H1 (cell line): ENCODE data around the gene RAB3IL1.

Experiments
- CEBPB ChIP-seq: IDR thresholded peaks from 2 replicates; pipeline ENCODE4 v1.6.1; 2012; ENCODE audit warnings: low read depth, low read length
- EZH2 ChIP-seq: fragments of 200-600 bp; sonication (generic); IDR thresholded peaks from 2 replicates; pipeline ENCODE4 v1.7.1; 2012; ENCODE audit warnings: low read depth, mild to moderate bottlenecking, moderate library complexity, low read length, inconsistent platforms; ENCODE audit not compliant: severe bottlenecking
- POLR2A ChIP-seq, 2 experiments: IDR thresholded peaks; 1 replicate in 1 of 2; 2 replicates in 1 of 2; pipeline ENCODE4 v1.6.1; 2011; ENCODE audit warnings: low read depth in 2 of 2, low read length in 2 of 2, mild to moderate bottlenecking in 2 of 2; ENCODE audit errors: control extremely low read depth in 1 of 2
- TF ChIP-seq, protein P1 (sequence below), 3 experiments: IDR thresholded peaks; 1 replicate in 2 of 3; 2 replicates in 1 of 3; pipeline versions ENCODE4 v1.5.1 to v1.6.1; 2011; ENCODE audit warnings: low read length in 3 of 3, mild to moderate bottlenecking in 3 of 3, inconsistent platforms in 2 of 3, low read depth in 1 of 3, moderate library complexity in 1 of 3; ENCODE audit not compliant: insufficient read depth in 1 of 3; ENCODE audit errors: control extremely low read depth in 1 of 3

DNA sequence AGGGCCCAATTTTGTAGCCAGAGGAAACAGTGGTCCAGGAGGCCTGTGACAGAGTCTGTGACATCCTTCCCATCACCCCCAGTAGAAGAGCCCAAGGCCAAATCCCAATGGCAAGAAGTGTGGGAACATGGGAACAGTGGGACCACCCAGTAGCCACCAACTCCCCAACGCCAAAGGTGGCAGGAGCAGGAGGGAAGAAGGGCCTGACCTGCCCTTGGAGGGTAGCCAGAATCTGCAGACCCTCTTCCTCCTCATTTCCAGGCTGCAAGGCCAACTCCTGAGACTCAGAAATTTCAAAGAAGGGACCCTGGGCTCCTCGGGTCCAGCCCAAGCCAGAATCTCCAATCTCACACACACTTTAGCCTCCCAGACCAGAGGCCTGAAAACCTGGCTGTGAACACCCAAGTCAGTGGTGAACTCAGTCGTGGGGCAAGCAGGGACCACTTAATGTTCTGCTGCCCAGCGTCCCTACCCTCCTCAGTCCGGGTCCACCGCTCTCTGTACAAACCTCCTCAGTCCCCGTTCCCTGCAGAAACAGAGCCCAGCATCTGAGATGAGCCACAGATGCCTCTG, 6.2 kb downstream of the RAB3IL1 start:
- TF ChIP-seq, protein P1, sequence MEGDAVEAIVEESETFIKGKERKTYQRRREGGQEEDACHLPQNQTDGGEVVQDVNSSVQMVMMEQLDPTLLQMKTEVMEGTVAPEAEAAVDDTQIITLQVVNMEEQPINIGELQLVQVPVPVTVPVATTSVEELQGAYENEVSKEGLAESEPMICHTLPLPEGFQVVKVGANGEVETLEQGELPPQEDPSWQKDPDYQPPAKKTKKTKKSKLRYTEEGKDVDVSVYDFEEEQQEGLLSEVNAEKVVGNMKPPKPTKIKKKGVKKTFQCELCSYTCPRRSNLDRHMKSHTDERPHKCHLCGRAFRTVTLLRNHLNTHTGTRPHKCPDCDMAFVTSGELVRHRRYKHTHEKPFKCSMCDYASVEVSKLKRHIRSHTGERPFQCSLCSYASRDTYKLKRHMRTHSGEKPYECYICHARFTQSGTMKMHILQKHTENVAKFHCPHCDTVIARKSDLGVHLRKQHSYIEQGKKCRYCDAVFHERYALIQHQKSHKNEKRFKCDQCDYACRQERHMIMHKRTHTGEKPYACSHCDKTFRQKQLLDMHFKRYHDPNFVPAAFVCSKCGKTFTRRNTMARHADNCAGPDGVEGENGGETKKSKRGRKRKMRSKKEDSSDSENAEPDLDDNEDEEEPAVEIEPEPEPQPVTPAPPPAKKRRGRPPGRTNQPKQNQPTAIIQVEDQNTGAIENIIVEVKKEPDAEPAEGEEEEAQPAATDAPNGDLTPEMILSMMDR (IDR thresholded peaks at IDR 0.05; ENCODE audit: control extremely low read depth in 1 of 3, insufficient read depth in 1 of 3, low read depth in 1 of 3, low read length in 3 of 3) = no peak
- TF ChIP-seq EZH2 (no peak), POLR2A (IDR thresholded peaks at IDR 0.05; ENCODE audit: control extremely low read depth in 1 of 2, low read depth in 2 of 2, low read length in 2 of 2) (no peak), CEBPB (no peak)
